HG03097 (cell line): ENCODE results near the gene KATNAL2.

Experiments
- ATAC-seq: cut with Tn5 transposase; IDR thresholded peaks from one replicate; pipeline ENCODE4 v1.9.1; 2021; ENCODE audit not compliant: unreplicated experiment, low FRiP score

The KATNAL2 gene, protein sequence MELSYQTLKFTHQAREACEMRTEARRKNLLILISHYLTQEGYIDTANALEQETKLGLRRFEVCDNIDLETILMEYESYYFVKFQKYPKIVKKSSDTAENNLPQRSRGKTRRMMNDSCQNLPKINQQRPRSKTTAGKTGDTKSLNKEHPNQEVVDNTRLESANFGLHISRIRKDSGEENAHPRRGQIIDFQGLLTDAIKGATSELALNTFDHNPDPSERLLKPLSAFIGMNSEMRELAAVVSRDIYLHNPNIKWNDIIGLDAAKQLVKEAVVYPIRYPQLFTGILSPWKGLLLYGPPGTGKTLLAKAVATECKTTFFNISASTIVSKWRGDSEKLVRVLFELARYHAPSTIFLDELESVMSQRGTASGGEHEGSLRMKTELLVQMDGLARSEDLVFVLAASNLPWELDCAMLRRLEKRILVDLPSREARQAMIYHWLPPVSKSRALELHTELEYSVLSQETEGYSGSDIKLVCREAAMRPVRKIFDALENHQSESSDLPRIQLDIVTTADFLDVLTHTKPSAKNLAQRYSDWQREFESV

DNA sequence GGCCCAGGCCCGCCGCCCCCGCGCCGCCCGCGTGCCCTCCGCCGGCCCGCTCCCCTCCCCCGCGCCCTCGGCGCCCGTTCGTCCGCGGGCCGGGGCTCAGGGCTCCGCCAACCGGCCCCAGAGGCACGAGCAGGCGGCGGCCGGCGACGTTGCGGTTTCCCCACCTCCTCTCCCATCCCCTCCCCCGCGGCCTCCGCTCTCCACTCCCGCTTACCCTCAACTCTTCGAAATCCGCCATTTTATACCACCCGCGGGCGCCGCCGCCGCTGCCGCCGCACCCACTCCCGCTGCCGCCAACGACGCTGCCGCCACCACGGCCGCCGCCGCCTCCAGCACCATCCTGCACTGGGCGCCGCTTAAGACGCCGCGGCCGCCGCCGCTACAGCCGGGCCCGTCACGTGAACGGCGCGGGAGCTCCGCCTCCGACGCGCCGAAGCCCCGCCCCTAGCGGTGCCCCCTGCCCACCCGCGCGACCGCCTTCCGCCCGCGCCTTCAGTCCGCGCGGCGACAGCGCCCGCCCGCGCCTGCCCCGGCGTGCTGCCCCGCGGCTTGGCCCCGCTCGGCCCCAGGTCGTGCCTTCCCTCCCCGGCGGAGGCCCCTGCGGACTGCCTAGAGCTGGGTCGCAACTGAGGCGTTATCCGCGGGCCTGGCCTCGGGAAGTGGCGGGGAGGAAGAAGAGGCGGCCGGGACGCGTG is at the start of gene KATNAL2, which contains the start of gene PIAS2:
TSS of gene KATNAL2 (plus strand) at position 495 of the 695 bp plus-strand sequence. CDS start 29,271 bp downstream, outside the sequence.
TSS of gene PIAS2 (minus strand) at position 400 of the 695 bp plus-strand sequence. CDS start at position 238, 162 bp downstream.
- ATAC-seq: peak; percentile 76

DNA sequence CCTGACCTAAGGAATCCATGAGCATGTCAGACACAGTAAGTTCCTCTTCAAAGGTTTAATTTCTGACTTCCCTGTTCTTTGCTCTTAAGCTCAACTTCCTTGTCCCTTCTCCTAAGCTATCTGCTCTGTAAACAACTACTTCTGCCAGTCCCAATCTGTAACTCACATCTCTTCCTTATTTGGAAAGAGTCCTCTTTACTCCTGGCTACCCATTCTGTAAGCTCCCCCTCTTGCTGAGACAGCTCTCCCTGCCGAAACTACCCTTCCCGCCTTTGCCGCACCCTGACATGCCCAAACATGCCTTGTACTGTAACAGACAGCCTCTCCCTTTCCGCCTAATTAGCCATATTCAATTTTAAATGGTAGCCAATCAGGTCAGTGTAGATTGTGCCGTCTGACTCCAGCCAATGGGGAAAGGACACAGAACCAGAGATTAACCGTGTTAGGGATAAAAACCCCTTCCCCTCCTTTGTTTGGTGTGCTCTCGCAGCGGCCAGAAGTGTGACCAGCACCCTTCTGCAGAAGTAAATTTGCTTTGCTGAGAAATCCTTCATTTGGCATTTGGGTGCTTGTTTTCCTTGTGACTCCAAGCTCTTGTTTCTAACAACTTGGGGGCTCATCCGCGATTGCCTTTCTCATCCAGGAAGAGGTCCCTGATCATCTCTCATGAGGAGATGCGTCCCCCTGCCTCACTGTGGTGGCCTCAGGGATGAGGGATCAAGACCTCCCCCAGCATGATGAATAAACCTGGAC is 49.1 kb upstream of the KATNAL2 start:
- ATAC-seq: no peak

- no peak for ATAC-seq
Observed at GRCh38 chr18:46877329-46877987, 39.9 kb upstream of the KATNAL2 start.

GRCh38 chr18:46883180-46883579 is 34.2 kb upstream of the KATNAL2 start:
- no peak for ATAC-seq

GRCh38 chr18:46886893-46887292 is 30.5 kb upstream of the KATNAL2 start:
- ATAC-seq: no peak

DNA sequence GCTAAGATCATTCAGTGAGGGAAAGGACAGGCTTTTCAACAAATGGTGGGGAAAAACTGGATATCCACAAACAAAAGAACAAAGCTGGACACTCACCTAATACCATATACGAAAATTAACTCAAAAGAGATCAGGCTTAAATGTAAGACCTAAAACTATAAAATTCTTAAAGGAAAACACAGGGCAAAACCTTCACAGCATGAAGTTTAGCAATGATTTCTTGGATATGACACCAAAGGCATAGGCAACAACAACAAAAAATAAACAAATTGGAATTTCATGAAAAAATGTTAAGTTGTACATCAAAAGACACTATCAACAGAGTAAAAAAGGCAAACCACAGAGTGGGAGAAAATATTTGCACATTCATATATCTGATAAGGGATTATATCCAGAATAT is 28.4 kb upstream of the KATNAL2 start:
- no peak for ATAC-seq

GRCh38 chr18:46891742-46892214 is 25.6 kb upstream of the KATNAL2 start:
- peak; percentile 65 for ATAC-seq

GRCh38 chr18:46892842-46893241 is 24.6 kb upstream of the KATNAL2 start:
- no peak for ATAC-seq

DNA sequence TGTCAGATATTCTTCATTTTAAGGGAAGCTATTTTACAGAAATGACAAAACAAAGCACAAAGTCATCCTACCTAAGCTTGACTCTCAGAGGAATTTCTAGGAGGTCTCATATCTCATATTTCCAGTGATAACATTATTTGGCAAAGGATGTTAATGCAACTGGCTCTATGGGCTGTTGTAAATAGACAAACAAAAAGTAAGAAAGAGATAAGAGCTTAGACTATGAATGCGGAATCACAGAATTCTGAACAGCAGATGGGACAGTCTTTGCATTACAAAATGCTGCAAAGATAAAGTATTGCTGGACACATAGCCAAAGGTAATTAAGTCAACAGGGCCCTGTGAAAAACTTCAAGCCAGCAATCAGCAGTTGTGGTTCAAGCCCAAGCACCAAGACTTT is 24.0 kb upstream of the KATNAL2 start:
- no peak for ATAC-seq

DNA sequence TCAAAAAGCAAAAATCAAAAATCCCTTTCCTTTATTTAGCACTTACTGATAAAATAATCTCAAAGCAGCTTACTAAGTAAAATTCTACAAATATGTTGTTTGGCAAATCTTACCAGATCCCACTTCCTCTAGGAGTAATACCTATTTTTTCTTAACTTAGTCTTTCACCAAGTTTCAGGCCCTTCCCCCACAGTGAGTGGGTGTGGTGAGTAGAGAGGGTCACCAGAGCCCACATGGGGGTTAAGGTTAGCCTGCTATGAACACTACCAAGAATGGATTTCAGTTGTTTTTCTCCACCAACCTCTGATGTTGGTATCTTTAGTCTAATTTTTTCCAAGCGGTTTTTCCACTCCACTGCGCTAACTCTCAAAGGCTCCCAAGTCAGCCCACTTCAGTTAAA is 23.3 kb upstream of the KATNAL2 start:
- ATAC-seq: no peak

DNA sequence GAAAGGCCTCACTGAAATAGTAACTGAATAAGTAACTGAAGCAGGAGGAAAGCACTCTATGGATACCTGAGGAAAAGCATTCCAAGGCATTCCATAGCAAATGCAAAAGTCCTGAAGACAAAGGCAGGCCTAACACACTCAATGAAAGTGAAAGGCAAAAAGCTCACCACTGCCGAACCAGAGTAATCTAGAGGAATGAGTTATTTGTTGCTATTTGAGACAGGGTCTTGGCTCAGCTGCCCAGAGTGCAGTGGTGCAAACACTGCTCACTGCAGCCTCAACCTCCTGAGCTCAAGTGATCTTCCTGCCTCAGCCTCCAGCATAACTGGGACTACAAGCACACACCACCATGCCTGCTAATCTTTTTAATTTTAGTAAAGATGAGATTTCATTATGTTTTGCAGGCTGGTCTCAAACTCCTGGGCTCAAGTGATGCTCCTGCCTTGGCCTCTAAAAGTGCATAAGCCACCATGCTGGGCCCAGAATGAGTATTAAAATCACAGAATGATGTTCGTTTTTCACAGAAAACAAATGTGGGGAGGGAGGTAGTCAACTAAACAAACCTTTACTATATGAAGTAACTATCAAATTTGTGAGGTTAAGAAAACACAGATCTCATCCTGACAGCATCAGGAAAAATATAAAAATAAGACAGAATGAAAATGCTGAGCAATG is 18.0 kb upstream of the KATNAL2 start:
- peak; percentile 69 for ATAC-seq

GRCh38 chr18:46903406-46903805 is 14.0 kb upstream of the KATNAL2 start:
- ATAC-seq: no peak

GRCh38 chr18:46909497-46909896 is 7.9 kb upstream of the KATNAL2 start:
- ATAC-seq: no peak

GRCh38 chr18:46910856-46911255 is 6.5 kb upstream of the KATNAL2 start:
- ATAC-seq: no peak

DNA sequence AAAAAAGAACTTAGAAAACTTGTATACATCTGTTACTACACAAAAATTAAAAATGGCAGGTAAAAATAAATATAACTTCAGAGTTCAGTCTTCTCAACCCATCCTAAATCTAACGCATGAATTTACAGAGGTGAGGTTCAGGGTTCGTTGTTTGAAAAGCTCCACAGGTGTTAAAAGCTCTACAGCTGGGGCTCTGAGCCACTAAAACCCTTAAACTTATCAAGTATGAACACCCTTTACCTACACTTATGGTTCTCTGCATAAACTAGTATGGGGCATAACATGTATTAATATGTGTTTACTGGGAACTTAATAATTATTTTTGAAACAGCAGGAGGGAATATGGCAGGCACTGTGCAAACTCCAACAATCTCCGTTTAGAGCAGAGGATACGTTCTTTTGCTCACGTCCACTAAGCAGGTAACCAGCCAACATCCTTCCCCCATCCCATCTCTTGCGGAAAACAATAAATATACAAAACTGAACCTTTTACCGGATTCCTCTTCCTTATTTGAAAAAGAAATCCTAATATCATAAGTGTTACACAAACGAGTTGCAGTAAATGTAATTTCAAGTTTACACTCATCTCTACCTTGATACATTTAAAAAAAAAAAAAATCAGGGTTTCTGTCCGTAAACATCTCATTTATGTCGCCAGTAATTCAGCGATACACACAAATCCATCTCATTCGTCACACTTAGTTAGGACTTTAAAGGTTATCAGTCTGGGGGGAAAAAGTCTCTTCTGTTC is 1.4 kb upstream of the KATNAL2 start:
- no peak for ATAC-seq

GRCh38 chr18:46916551-46917107 is 773 bp upstream of the KATNAL2 start:
- ATAC-seq: peak; percentile 38

- peak; percentile 11 for ATAC-seq
Observed at GRCh38 chr18:46917803-46918600, 600 bp downstream of the KATNAL2 start.

DNA sequence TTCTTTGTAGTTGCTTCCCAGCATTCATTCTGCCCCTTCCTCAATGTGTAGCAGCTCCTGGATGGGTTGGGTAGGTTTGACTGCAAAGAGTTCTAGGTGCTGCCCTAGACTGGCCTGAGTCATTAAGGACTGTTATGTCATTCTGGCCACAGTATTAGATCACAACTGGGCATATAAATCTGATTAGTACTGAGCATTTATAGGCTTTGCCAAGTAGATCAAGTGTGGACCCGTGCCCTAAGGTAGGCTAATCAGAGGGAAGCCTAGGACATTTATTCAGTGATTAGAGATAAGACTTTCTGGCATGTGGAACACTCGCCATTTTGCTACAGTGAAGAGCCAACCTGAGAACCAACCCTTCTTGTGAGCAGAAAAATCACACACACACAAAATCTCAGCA is 2.7 kb downstream of the KATNAL2 start:
- ATAC-seq: no peak
